ENCODE data around the gene F5.
A peak's percentile ranks its signal among the peaks of the same experiment; 100 is the strongest.

F5 gene

GRCh38 chr1:169473347-169473746 lies 112.9 kb downstream of the F5 start:
- DNase-seq, result no peak

GRCh38 chr1:169472738-169473137 lies 113.5 kb downstream of the F5 start:
- no peak for DNase-seq

- no peak for DNase-seq
Observed at GRCh38 chr1:169468982-169469381, 117.3 kb downstream of the F5 start.

- peak; percentile 47 to 72 for DNase-seq
Observed at GRCh38 chr1:169466259-169467230, 119.7 kb downstream of the F5 start.

- no peak for DNase-seq
Observed at GRCh38 chr1:169465281-169465680, 121.0 kb downstream of the F5 start.
